Measurements from ENCODE around the gene STX10. TPM values are rescaled to one million over a fixed set of nuclear protein-coding genes. Genes with fewer than 3 reads are reported as not detected.

STX10 gene
- total RNA-seq, 1 donor = 71.7 TPM

DNA sequence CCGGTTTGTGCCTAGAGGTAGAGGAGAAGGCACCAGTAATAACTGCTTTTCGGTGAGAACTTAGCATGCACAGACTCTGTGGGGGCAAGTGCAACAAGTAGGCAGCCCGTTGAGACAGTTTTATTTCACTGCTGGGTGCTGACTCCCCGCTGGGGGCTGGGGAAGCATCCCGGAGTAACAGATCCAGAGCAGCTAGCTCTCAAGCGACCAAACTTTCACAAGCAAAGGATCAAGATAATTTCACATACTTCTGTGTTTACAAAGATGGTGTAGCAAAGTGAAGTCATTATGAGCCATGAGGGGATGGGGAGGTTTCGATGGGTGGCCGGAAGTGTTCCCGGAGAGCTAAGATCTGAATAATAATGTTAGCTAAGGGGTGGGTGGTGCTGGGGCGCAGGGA lies 29.4 kb downstream of the STX10 start:
- H3K27me3 ChIP-seq (ENCODE audit: insufficient read depth, low read length) = no peaks in the 10 kb centered on the region
- no peaks in the 10 kb centered on the region for H3K9me3 ChIP-seq (ENCODE audit: low read depth, low read length)
- H3K4me3 ChIP-seq (ENCODE audit: low read length) = no peak overlapping the region
- peaks cover 47% of the 10 kb centered on the region for H3K4me1 ChIP-seq (ENCODE audit: insufficient read depth, low read length)

GRCh38 chr19:13120031-13120430 lies 30.1 kb downstream of the STX10 start:
- Histone ChIP-seq H3K4me3 (ENCODE audit: low read length) (no peak overlapping the region), H3K9me3 (ENCODE audit: low read depth, low read length) (no peaks in the 10 kb centered on the region), H3K27me3 (ENCODE audit: insufficient read depth, low read length) (no peaks in the 10 kb centered on the region), H3K4me1 (ENCODE audit: insufficient read depth, low read length) (peaks cover 52% of the 10 kb centered on the region)

GRCh38 chr19:13119627-13120026 lies 30.5 kb downstream of the STX10 start:
- no peak overlapping the region for H3K4me3 ChIP-seq (ENCODE audit: low read length)
- H3K9me3 ChIP-seq (ENCODE audit: low read depth, low read length) = no peaks in the 10 kb centered on the region
- H3K4me1 ChIP-seq (ENCODE audit: insufficient read depth, low read length) = peaks cover 52% of the 10 kb centered on the region
- no peaks in the 10 kb centered on the region for H3K27me3 ChIP-seq (ENCODE audit: insufficient read depth, low read length)

DNA sequence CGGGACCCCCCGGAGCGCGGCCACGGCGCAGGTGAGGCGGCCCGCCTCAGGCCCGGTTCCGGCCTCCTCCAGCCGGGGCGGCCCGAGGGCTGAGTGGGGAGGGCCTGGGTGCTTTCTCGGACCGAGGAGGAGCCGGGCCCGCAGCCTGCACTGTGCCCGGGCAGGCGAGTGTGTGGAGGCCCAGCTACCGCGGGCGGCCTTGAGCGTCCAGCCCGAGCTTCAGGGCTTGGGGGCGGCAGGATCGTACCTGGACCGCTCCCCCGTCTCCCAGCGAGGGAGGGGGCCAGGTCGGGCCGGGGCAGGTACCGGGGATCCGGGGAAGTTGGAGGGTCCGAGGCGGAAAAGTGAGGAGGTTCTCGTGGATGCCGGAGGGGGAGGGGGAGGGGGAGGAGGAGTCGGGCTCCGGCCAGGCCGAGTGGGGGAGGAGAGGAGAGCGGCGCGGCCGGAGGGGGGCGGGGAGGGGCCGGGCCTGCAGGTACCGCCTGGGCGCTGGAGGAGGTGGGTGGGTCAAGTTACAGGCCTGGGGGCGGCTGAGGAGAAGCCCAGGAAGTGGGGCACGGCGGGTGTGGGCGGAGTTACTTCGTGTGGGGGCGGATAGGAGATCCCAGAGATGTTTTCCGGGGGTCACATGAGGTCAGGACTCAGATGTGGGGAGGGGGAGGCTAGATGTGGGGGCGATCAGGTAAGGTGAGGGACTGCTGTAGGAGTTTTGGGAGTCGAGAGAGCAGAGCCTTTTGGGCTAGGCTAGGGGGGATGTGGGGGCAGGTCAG lies 31.6 kb downstream of the STX10 start:
- H3K4me1 ChIP-seq (ENCODE audit: insufficient read depth, low read length) = peaks cover 52% of the 10 kb centered on the region
- H3K27me3 ChIP-seq (ENCODE audit: insufficient read depth, low read length) = no peaks in the 10 kb centered on the region
- peak overlapping the region; percentile 68 for H3K4me3 ChIP-seq (ENCODE audit: low read length)
- H3K9me3 ChIP-seq (ENCODE audit: low read depth, low read length) = no peaks in the 10 kb centered on the region

DNA sequence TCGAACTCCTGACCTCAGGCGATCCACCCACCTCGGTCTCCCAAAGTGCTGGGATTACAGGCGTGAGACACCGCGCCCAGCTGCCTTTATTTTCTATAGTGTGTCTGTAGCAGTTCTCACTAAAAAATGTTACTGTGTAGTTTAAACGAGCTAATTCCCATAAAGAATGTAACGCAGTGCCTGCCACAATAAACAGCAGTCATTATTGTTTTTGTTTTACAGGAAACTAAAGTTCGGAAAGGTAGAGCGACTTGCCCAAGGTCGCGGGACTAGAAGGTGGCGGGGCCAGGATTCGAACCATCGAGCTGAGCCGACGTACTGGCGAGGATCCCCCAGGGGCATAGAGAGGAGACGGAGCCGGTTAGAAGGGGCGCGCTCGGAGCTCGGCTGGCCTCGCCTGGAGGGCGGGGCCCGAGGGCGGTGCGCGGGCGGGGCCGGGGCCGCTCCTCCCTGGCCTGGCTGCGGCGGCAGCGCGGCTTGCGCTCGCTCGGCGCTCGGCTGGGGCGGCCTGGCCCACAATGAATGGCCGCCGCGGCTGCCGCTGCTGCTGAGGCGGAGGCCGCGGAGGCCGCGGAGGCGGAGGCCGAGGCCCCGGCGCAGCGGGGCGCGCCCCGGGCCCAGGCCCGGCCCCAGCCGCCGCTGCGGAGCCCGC lies 32.3 kb downstream of the STX10 start, which contains the start of gene NACC1:
NACC1 (plus strand) TSS at position 493 of the 652 bp plus-strand sequence. CDS start 16,944 bp downstream, outside the sequence.
- Histone ChIP-seq H3K27me3 (ENCODE audit: insufficient read depth, low read length) (no peaks in the 10 kb centered on the region), H3K4me1 (ENCODE audit: insufficient read depth, low read length) (peaks cover 52% of the 10 kb centered on the region), H3K4me3 (ENCODE audit: low read length) (peak within 1 kb of the TSS; percentile 68), H3K9me3 (ENCODE audit: low read depth, low read length) (no peaks in the 10 kb centered on the region)

DNA sequence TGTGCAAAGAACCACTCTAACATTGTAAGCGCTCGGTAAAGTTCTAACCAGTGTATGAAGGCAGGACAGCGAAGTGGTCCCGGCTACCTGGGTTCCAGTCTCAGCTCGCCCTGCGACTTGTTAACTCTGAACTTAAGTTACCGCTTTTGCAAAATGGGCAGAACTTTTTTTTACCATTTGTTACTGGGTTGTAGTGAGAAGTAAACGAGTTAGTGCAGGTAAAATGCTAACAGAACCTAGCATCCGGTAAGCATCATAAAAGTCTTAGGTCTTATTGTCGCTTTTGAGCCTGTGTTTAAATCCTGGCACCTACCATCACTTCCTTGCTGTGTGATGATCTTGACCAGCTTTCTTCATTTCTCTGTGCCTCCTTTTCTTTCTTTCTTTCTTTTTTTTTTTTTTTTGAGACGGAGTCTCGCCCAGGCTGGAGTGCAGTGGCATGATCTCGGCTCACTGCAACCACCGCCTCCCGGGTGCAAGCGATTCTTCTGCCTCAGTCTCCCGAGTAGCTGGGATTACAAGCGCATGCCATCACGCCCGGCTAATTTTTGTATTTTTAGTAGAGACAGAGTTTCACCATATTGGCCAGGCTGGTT lies 32.9 kb downstream of the STX10 start:
- Histone ChIP-seq H3K4me1 (ENCODE audit: insufficient read depth, low read length) (peaks cover 52% of the 10 kb centered on the region), H3K4me3 (ENCODE audit: low read length) (peak overlapping the region; percentile 62), H3K9me3 (ENCODE audit: low read depth, low read length) (no peaks in the 10 kb centered on the region), H3K27me3 (ENCODE audit: insufficient read depth, low read length) (no peaks in the 10 kb centered on the region)

- Histone ChIP-seq H3K9me3 (ENCODE audit: low read depth, low read length) (no peaks in the 10 kb centered on the region), H3K27me3 (ENCODE audit: insufficient read depth, low read length) (no peaks in the 10 kb centered on the region), H3K4me3 (ENCODE audit: low read length) (peak within 1 kb of the TSS; percentile 62), H3K4me1 (ENCODE audit: insufficient read depth, low read length) (peaks cover 46% of the 10 kb centered on the region)
Observed at GRCh38 chr19:13116282-13117175, 33.6 kb downstream of the STX10 start, which contains the start of gene TRMT1. Gene TRMT1, minus strand, starts transcription at chr19:13116740. Its CDS starts 341 bp downstream, at chr19:13116399.

GRCh38 chr19:13115936-13116281 lies 34.3 kb downstream of the STX10 start:
- Histone ChIP-seq H3K27me3 (ENCODE audit: insufficient read depth, low read length) (no peaks in the 10 kb centered on the region), H3K4me1 (ENCODE audit: insufficient read depth, low read length) (peaks cover 43% of the 10 kb centered on the region), H3K4me3 (ENCODE audit: low read length) (peak overlapping the region; percentile 62), H3K9me3 (ENCODE audit: low read depth, low read length) (no peaks in the 10 kb centered on the region)

DNA sequence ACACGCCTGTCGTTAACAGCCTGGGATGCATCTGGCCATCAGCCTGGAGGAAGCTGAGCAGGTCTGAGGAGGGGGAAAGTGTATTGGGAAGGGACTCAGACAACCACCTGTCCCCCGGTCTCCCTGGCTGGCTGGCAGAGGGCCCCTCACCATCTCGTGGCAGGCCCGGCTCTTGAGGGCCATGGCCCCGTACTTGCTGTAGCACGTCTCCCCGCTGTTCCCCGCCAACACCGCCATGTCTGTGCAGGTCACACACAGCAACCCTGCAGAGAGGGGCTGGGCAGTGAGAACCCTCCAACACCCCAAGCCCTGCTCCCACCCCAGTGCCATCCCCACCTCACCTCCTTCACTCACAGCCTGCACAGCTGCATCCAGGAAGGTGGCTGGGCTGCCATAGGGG lies 37.6 kb downstream of the STX10 start:
- Histone ChIP-seq H3K9me3 (ENCODE audit: low read depth, low read length) (no peaks in the 10 kb centered on the region), H3K4me1 (ENCODE audit: insufficient read depth, low read length) (peaks cover 18% of the 10 kb centered on the region), H3K27me3 (ENCODE audit: insufficient read depth, low read length) (no peaks in the 10 kb centered on the region), H3K4me3 (ENCODE audit: low read length) (no peak overlapping the region)

GRCh38 chr19:13110099-13110610 lies 40.0 kb downstream of the STX10 start:
- H3K4me1 ChIP-seq (ENCODE audit: insufficient read depth, low read length) = peaks cover 10% of the 10 kb centered on the region
- H3K4me3 ChIP-seq (ENCODE audit: low read length) = no peak overlapping the region
- H3K27me3 ChIP-seq (ENCODE audit: insufficient read depth, low read length) = no peaks in the 10 kb centered on the region
- H3K9me3 ChIP-seq (ENCODE audit: low read depth, low read length) = no peaks in the 10 kb centered on the region

DNA sequence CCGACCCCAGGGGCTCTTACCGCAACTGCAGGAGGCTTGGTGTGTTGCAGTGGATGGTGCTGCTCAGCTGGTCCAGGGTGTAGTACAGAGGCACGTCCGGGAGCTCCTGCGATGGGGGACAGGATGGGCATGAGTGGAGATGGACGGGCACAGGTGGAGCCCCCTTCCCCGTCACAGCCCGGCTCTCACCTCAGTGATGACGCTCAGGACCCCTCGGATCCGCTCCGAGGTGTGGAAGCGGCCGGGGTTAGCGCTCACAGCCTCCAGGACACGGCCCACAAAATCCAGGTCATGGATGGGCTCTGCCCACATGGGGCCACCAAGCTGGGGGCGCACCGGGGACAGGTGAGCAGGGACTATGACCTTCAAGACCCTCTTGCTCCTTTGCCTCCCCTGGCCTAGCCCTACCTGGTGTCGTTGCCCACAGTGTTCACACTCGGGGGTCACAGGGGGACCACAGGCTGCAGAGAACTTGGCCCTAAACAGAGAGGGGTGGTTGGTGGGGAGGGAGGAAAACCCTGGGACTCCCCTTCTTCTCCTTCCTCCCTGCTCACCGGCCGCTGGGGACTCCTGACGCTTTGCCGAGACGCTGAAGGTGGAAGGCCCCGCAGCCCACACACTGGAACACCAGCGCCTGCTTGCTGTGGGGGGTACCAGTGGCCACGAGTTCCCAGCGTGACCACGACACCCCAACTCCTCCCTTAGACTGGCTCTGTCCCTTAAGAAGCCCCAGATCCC lies 40.6 kb downstream of the STX10 start:
- H3K4me3 ChIP-seq (ENCODE audit: low read length) = no peak overlapping the region
- no peaks in the 10 kb centered on the region for H3K9me3 ChIP-seq (ENCODE audit: low read depth, low read length)
- no peaks in the 10 kb centered on the region for H3K27me3 ChIP-seq (ENCODE audit: insufficient read depth, low read length)
- H3K4me1 ChIP-seq (ENCODE audit: insufficient read depth, low read length) = peaks cover 16% of the 10 kb centered on the region

DNA sequence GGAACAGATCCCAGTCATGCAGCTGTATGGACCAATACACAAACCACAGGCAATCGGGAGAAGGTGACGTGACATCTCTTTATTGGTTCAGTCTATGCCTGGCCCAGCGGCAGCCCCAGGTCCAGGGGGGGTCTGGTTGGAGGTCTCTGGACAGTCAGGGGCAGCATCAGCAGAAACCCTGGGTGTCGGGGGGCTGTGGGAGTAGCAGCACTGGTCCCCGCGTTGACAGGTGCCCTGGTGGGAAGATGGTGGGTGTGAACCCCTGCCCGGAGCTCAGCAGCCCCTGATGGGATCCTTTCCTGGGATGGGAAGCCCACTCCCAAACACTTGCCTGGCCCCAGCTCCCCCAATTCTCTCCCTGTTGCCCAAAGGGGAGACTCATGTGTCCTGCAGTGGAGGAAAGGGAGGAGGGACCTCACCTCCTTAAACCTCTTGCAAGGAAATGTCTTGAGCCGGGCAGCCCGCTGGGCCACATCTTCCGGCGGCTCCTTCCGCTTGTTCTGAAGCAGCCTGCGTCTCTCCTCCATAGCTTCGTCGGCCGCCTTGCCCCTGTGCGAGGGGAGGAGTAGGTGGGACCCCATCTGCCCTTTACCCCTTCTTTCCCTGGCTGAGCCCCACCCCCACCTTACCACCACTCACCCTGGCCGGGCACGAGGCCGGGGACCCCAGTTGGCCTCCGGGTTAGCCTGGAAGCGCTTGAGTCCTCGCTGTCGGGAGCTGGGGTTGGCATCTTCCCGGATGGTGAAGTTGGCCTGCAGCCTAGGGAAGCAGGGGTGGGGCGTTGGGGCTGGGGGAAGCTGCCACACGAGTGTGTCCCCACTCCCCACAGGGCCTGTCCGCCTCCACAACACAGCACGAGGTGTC lies 45.1 kb downstream of the STX10 start:
- peaks cover 59% of the 10 kb centered on the region for H3K4me1 ChIP-seq (ENCODE audit: insufficient read depth, low read length)
- H3K4me3 ChIP-seq (ENCODE audit: low read length) = peak overlapping the region; percentile 62
- no peaks in the 10 kb centered on the region for H3K27me3 ChIP-seq (ENCODE audit: insufficient read depth, low read length)
- no peaks in the 10 kb centered on the region for H3K9me3 ChIP-seq (ENCODE audit: low read depth, low read length)

GRCh38 chr19:13104360-13104847 lies 45.8 kb downstream of the STX10 start:
- Histone ChIP-seq H3K4me3 (ENCODE audit: low read length) (peak overlapping the region; percentile 62), H3K4me1 (ENCODE audit: insufficient read depth, low read length) (peaks cover 65% of the 10 kb centered on the region), H3K9me3 (ENCODE audit: low read depth, low read length) (no peaks in the 10 kb centered on the region), H3K27me3 (ENCODE audit: insufficient read depth, low read length) (no peaks in the 10 kb centered on the region)
